H1 (cell line): ENCODE data around the gene GJB3. TPM values are rescaled to one million over a fixed set of nuclear protein-coding genes. Genes with fewer than 3 reads are reported as not detected.

Experiments
- CTCF ChIA-PET: fragments of 300-600 bp; sonication (Branson Sonifier 250); formaldehyde crosslinking; loops from one replicate; lab custom pipeline; 2021; ENCODE audit not compliant: partially characterized antibody; lab: Charles Lee
- POLR2A ChIA-PET: fragments of 300-600 bp; sonication (Branson Sonifier 250); formaldehyde crosslinking; loops from one replicate; lab custom pipeline; 2021; ENCODE audit warnings: inconsistent platforms; ENCODE audit not compliant: partially characterized antibody; lab: Charles Lee
- DNase-seq, 2 experiments: peaks; one replicate each; pipeline versions ENCODE4 v3.0.0 to v3.0.0-alpha.2; 2010 to 2022; ENCODE audit warnings: low spot score in 2 of 2, low read depth in 1 of 2, mixed read lengths in 1 of 2
- FAIRE-seq: peaks from 2 replicates; lab custom pipeline; 2011; peaks lifted over from hg19 to GRCh38; lab: Jason Lieb, UNC
- H2AFZ ChIP-seq: 2 replicates; pipeline ENCODE4 v1.8.1; 2012; ENCODE audit warnings: low read length, inconsistent platforms
- H2AK5ac ChIP-seq: 2 replicates; pipeline ENCODE4 v1.6.1; 2013; ENCODE audit warnings: low read depth, low read length
- H2BK120ac ChIP-seq: replicated peaks from 2 replicates; pipeline ENCODE3; 2013; ENCODE audit warnings: low read depth, low read length, inconsistent platforms
- H2BK12ac ChIP-seq: 2 replicates; pipeline ENCODE4 v1.6.1; 2013; ENCODE audit warnings: low read depth, low read length
- H2BK15ac ChIP-seq: 2 replicates; pipeline ENCODE4 v1.6.1; 2013; ENCODE audit warnings: low read length
- H2BK20ac ChIP-seq: 2 replicates; pipeline ENCODE4 v1.6.1; 2013; ENCODE audit warnings: low read length
- H2BK5ac ChIP-seq: 2 replicates; pipeline ENCODE4 v1.6.1; 2013; ENCODE audit warnings: low read depth, low read length
- H3K14ac ChIP-seq: 2 replicates; pipeline ENCODE4 v1.6.1; 2013; ENCODE audit warnings: inconsistent platforms; ENCODE audit not compliant: insufficient read length
- H3K18ac ChIP-seq: 2 replicates; pipeline ENCODE4 v1.6.1; 2013; ENCODE audit warnings: low read length; ENCODE audit errors: extremely low read depth
- H3K23ac ChIP-seq: 2 replicates; pipeline ENCODE4 v1.6.1; 2013; ENCODE audit warnings: inconsistent platforms; ENCODE audit not compliant: insufficient read length
- H3K23me2 ChIP-seq: 2 replicates; pipeline ENCODE4 v1.6.1; 2013; ENCODE audit warnings: low read depth, low read length
- H3K27ac ChIP-seq: 2 replicates; pipeline ENCODE4 v1.6.1; 2011; ENCODE audit warnings: low read depth, low read length, inconsistent platforms
- H3K27me3 ChIP-seq, 4 experiments: replicated peaks in 1 of 4; 1 replicate in 1 of 4; 2 replicates in 3 of 4; pipeline versions ENCODE4 v1.6.1 to v1.8.1; 2011 to 2013; ENCODE audit warnings: low read length in 3 of 4, mild to moderate bottlenecking in 3 of 4, inconsistent platforms in 2 of 4, mixed read lengths in 2 of 4, moderate library complexity in 1 of 4; ENCODE audit not compliant: control insufficient read depth in 3 of 4, insufficient read depth in 3 of 4; ENCODE audit errors: extremely low read depth in 1 of 4
- H3K36me3 ChIP-seq, 4 experiments: 2 replicates each; pipeline versions ENCODE4 v1.6.1 to v1.8.1; 2011 to 2013; ENCODE audit warnings: mild to moderate bottlenecking in 4 of 4, low read length in 3 of 4, moderate library complexity in 2 of 4, control low read depth in 1 of 4, inconsistent platforms in 1 of 4; ENCODE audit not compliant: insufficient read depth in 4 of 4, control insufficient read depth in 2 of 4
- H3K4ac ChIP-seq: replicated peaks from 2 replicates; pipeline ENCODE3; 2013; ENCODE audit warnings: low read length, low read depth, mixed read lengths, inconsistent platforms; ENCODE audit not compliant: insufficient read length
- H3K4me1 ChIP-seq, 4 experiments: replicated peaks in 1 of 4; 1 replicate in 1 of 4; 2 replicates in 3 of 4; pipeline versions ENCODE4 v1.6.1 to v1.8.1; 2011 to 2013; ENCODE audit warnings: low read length in 3 of 4, inconsistent platforms in 2 of 4, mixed read lengths in 1 of 4; ENCODE audit not compliant: insufficient read depth in 4 of 4, control insufficient read depth in 3 of 4
- H3K4me2 ChIP-seq, 2 experiments: 2 replicates each; pipeline versions ENCODE4 v1.6.1 to v1.8.1; 2011 to 2013; ENCODE audit warnings: low read depth in 2 of 2, low read length in 2 of 2, control low read depth in 1 of 2, inconsistent platforms in 1 of 2, mild to moderate bottlenecking in 1 of 2; ENCODE audit not compliant: insufficient read depth in 1 of 2
- H3K4me3 ChIP-seq, 4 experiments: fragments of 200-600, 300-600 bp in 1 of 4; sonication (generic), shearing (Covaris generic), sonication (Bioruptor Twin) in 1 of 4; 2 replicates each; pipeline versions ENCODE4 v1.5.1 to v1.8.1; 2011 to 2016; ENCODE audit warnings: low read length in 4 of 4, low read depth in 3 of 4, control low read depth in 2 of 4, inconsistent platforms in 2 of 4, mild to moderate bottlenecking in 2 of 4, mixed read lengths in 1 of 4, moderate library complexity in 1 of 4; ENCODE audit not compliant: insufficient read depth in 2 of 4; ENCODE audit errors: extremely low read depth in 1 of 4
- H3K56ac ChIP-seq: replicated peaks from 2 replicates; pipeline ENCODE3; 2013; ENCODE audit warnings: low read depth, mild to moderate bottlenecking, mixed read lengths, low read length, inconsistent platforms; ENCODE audit not compliant: insufficient read length
- H3K79me1 ChIP-seq: 2 replicates; pipeline ENCODE4 v1.6.1; 2013; ENCODE audit warnings: low read depth, low read length, control low read depth
- H3K79me2 ChIP-seq, 2 experiments: 2 replicates each; pipeline versions ENCODE4 v1.6.1 to v1.8.1; 2012 to 2013; ENCODE audit warnings: low read length in 2 of 2, mild to moderate bottlenecking in 2 of 2, inconsistent platforms in 1 of 2; ENCODE audit not compliant: insufficient read depth in 2 of 2, control insufficient read depth in 1 of 2
- H3K9ac ChIP-seq, 4 experiments: replicated peaks in 1 of 4; 1 replicate in 1 of 4; 2 replicates in 3 of 4; pipeline versions ENCODE4 v1.6.1 to v1.8.1; 2011 to 2013; ENCODE audit warnings: low read depth in 3 of 4, low read length in 3 of 4, control low read depth in 2 of 4, mild to moderate bottlenecking in 2 of 4, moderate library complexity in 2 of 4, inconsistent platforms in 1 of 4; ENCODE audit errors: extremely low read depth in 1 of 4
- H3K9me3 ChIP-seq, 2 experiments: 2 replicates each; pipeline versions ENCODE4 v1.6.1 to v1.8.1; 2012 to 2013; ENCODE audit warnings: mild to moderate bottlenecking in 2 of 2, moderate library complexity in 2 of 2, control low read depth in 1 of 2, inconsistent platforms in 1 of 2, low read depth in 1 of 2, low read length in 1 of 2, mixed read lengths in 1 of 2; ENCODE audit not compliant: insufficient read depth in 2 of 2
- H4K20me1 ChIP-seq, 2 experiments: replicated peaks in 1 of 2; 2 replicates each; pipeline versions ENCODE3 to v1.8.1; 2011 to 2013; ENCODE audit warnings: inconsistent platforms in 2 of 2, low read length in 2 of 2, mild to moderate bottlenecking in 1 of 2; ENCODE audit not compliant: insufficient read depth in 2 of 2, control insufficient read depth in 1 of 2
- H4K5ac ChIP-seq: 2 replicates; pipeline ENCODE4 v1.6.1; 2013; ENCODE audit warnings: low read length, low read depth, mixed read lengths, inconsistent platforms; ENCODE audit not compliant: insufficient read length
- H4K8ac ChIP-seq: 2 replicates; pipeline ENCODE4 v1.8.0; 2013; ENCODE audit warnings: mild to moderate bottlenecking, moderate library complexity, low read length, inconsistent platforms; ENCODE audit not compliant: insufficient read depth; ENCODE audit errors: extremely low read depth
- H4K91ac ChIP-seq: replicated peaks from 2 replicates; pipeline ENCODE3; 2013; ENCODE audit warnings: low read length, mixed read lengths, inconsistent platforms; ENCODE audit not compliant: insufficient read length
- WGBS, 2 experiments: shearing (Covaris generic) in 1 of 2; methylation state at CpG; one replicate each; pipeline versions ENCODE4 v1.1.6 to v1.1.7; 2013 to 2015; ENCODE audit warnings: low lambda C conversion rate in 2 of 2, mixed read lengths in 2 of 2, inconsistent platforms in 1 of 2, low coverage in 1 of 2, missing lambda C conversion rate in 1 of 2; ENCODE audit not compliant: insufficient replicate concordance in 2 of 2, insufficient coverage in 1 of 2, insufficient read length in 1 of 2; ENCODE audit errors: extremely low coverage in 1 of 2, missing lambda C conversion rate in 1 of 2; 5-methylcytosine and 5-hydroxymethylcytosine counted together
- polyA plus RNA-seq, 7 experiments: library from polyadenylated mRNA; depleted of rRNA in 3 of 7; stranded (reverse) in 5 of 7; unstranded in 2 of 7; fragments of >200 nt in 5 of 7; fragments of 200-250 nt in 2 of 7; gene quantifications; 1 replicate in 5 of 7; 2 replicates in 1 of 7; 4 replicates in 1 of 7; pipeline versions ENCODE4 v1.2.1 to v1.2.3, GENCODE V29; 2011 to 2013; ENCODE audit warnings: missing spikeins in 2 of 7, mixed read lengths in 2 of 7
- total RNA-seq: library from RNA; stranded (reverse); fragmentation: NEBNext Ultra II Directional; extraction: Animal tissue kit (Norgen Biotek cat#: 25700); gene quantifications from 2 replicates; pipeline ENCODE4 v1.2.1, GENCODE V29; 2021

Gene GJB3
- total and polyA plus RNA-seq, 2 of the 8 experiments (the other 6 are each of a cell fraction or from before 2014, with no cell fraction given): 0.93 to 1.6 TPM

DNA sequence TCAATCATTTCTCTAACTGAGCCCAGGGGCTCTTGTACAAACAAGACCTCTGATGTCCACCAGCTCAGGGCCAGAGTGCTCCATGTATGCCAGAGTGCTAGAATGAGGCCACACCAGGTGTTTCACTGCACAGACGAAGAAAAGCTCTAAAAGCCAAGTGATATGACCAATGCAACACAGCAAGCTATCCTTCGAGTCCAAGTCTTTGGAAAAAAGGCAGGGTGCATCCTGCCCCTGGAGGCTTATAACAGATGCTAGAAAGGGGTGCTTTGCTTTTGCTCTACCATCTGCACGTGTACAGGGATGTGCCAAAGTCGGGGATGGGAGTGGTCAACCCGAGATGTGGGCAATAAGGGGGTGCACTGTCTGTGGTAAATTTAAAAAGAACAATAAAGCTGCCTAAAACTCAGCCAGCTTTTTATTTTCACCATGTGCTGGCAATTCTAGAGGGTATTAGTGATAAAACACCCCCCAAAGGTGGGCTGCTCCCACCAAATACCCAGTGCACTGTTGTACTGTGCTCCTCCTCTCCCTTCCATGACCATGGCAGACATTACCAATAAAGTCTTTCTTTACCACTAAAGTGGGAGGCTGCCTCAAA is 46.4 kb downstream of the GJB3 start:
- H2AK5ac ChIP-seq: no peak overlapping the region
- H4K20me1 ChIP-seq: no peaks in the 10 kb centered on the region
- H2BK120ac ChIP-seq: no peak overlapping the region
- H3K27me3 ChIP-seq: no peaks in the 10 kb centered on the region
- H3K23me2 ChIP-seq: no peaks in the 10 kb centered on the region; the same call in 1 of the 2 replicates
- no peaks in the 10 kb centered on the region; a peak in 3 of 7 replicates for H3K4me1 ChIP-seq
- H3K14ac ChIP-seq: no peak overlapping the region
- no peaks in the 10 kb centered on the region for H3K36me3 ChIP-seq
- 78% methylated on average over 5 of the region's 5 CpGs; no CpG with 5 or more reads in 1 of the 2 experiments for WGBS, 2 experiments
- no peak overlapping the region for H3K56ac ChIP-seq
- H3K27ac ChIP-seq: no peak overlapping the region
- DNase-seq (peak in 1 of 2 experiments; percentile 26), FAIRE-seq (no peak)
- H3K4ac ChIP-seq: no peak overlapping the region
- no peak overlapping the region for H4K8ac ChIP-seq
- ChIA-PET POLR2A (interaction anchor here (1.1 kb wide), 1 partner anchor 10 kb away, joined by 3 read pairs; no protein-coding TSS in a partner anchor), CTCF (interaction anchor here (1.0 to 4.2 kb wide), 7 partner anchors 9 to 40 kb away, joined by 3 to 21 read pairs (median 6); no protein-coding TSS in a partner anchor)
- no peak overlapping the region for H2BK15ac ChIP-seq
- no peak overlapping the region for H2BK5ac ChIP-seq
- no peak overlapping the region for H2BK20ac ChIP-seq
- no peaks in the 10 kb centered on the region for H3K9me3 ChIP-seq
- H3K9ac ChIP-seq: no peak overlapping the region
- no peak overlapping the region for H3K4me3 ChIP-seq
- H3K23ac ChIP-seq: no peak overlapping the region
- no peaks in the 10 kb centered on the region for H3K79me2 ChIP-seq
- H3K4me2 ChIP-seq: no peak overlapping the region
- no peak overlapping the region for H2BK12ac ChIP-seq
- H3K18ac ChIP-seq: no peak overlapping the region
- H4K91ac ChIP-seq: no peak overlapping the region
- no peaks in the 10 kb centered on the region for H3K79me1 ChIP-seq
- no peak overlapping the region for H2AFZ ChIP-seq
- H4K5ac ChIP-seq: no peak overlapping the region
